Transverse colon (tissue), 4 donors: ENCODE measurements around the gene UCK2.

Source experiments
- CTCF ChIP-seq, 5 experiments: fragments of 200-600 bp in 3 of 5; fragments of 450-650 bp in 2 of 5; sonication (generic) in 3 of 5; IDR thresholded peaks; 1 replicate in 2 of 5; 2 replicates in 3 of 5; pipeline ENCODE4 v1.5.1; 2016 to 2017; ENCODE audit warnings: antibody characterized with exemption in 5 of 5, inconsistent platforms in 3 of 5, mild to moderate bottlenecking in 2 of 5, moderate library complexity in 1 of 5
- EP300 ChIP-seq: sonication (generic); formaldehyde crosslinking; IDR thresholded peaks from one replicate; pipeline ENCODE4 v1.6.1; 2017; ENCODE audit warnings: antibody characterized with exemption, low read depth
- POLR2A ChIP-seq: fragments of 450-650 bp; IDR thresholded peaks from one replicate; pipeline ENCODE4 v1.6.1; 2016; ENCODE audit warnings: antibody characterized with exemption, mild to moderate bottlenecking, moderate library complexity
- POLR2AphosphoS5 ChIP-seq, 3 donors: sonication (generic); formaldehyde crosslinking; IDR thresholded peaks; one replicate each; pipeline ENCODE4 v1.6.1; 2016; ENCODE audit warnings: antibody characterized with exemption in 3 of 3

DNA sequence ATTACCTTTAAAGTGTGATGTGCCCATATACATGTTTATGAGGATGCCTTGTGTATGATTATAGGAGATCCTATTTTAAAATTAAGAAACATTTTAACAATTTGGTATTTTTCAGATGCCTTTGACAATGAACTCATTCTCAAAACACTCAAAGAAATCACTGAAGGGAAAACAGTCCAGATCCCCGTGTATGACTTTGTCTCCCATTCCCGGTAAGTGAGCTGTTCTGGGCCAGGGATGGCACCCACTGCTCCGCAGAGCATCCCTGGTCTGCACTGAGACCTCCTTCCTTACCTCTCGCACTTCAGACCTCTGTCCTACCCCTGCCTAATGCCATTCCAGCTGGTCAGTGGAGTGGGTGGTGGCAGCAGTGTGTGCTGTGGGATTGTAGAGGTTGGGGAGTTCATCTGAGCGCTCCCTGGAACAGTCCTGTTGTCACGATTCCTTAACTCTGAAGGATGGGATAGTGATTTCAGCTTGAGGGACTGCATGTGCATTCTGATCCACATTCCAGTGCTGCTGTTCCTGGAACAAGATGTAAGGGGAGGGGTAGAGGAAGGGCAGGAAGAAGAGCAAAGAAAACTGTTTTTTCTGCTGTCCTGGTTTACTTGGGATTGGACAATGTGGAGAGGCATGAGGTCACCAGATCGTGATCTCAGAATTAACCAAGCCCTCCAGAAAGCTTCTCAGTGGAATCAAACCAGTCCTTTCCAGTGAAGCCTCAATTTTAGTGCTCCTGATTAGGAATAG, 63.9 kb downstream of the UCK2 start:
- TF ChIP-seq CTCF (IDR thresholded peaks at IDR 0.05) (no peak), POLR2A (no peak), EP300 (no peak), POLR2AphosphoS5 (IDR thresholded peaks at IDR 0.05) (no peak)
